ENCODE results near the gene FTO.

The FTO gene

GRCh38 chr16:54059319-54059718 lies 355.4 kb downstream of the FTO start:
- Mint-ChIP-seq H3K4me1 (no peaks in the 10 kb centered on the region), H3K4me3 (no peak overlapping the region), H3K36me3 (peaks cover 5% of the 10 kb centered on the region), H3K27me3 (no peaks in the 10 kb centered on the region), H3K9me3 (no peaks in the 10 kb centered on the region), H3K27ac (no peak overlapping the region)

- Mint-ChIP-seq H3K36me3 (peaks cover 4% of the 10 kb centered on the region), H3K4me1 (no peaks in the 10 kb centered on the region), H3K9me3 (no peaks in the 10 kb centered on the region), H3K27ac (no peak overlapping the region), H3K4me3 (no peak overlapping the region), H3K27me3 (no peaks in the 10 kb centered on the region)
Measured at GRCh38 chr16:54060599-54061421, 356.9 kb downstream of the FTO start.

- Mint-ChIP-seq H3K9me3 (no peaks in the 10 kb centered on the region), H3K36me3 (peaks cover 3% of the 10 kb centered on the region), H3K27me3 (no peaks in the 10 kb centered on the region), H3K4me1 (no peaks in the 10 kb centered on the region), H3K4me3 (no peak overlapping the region), H3K27ac (no peak overlapping the region)
Measured at GRCh38 chr16:54061454-54061853, 357.5 kb downstream of the FTO start.

DNA sequence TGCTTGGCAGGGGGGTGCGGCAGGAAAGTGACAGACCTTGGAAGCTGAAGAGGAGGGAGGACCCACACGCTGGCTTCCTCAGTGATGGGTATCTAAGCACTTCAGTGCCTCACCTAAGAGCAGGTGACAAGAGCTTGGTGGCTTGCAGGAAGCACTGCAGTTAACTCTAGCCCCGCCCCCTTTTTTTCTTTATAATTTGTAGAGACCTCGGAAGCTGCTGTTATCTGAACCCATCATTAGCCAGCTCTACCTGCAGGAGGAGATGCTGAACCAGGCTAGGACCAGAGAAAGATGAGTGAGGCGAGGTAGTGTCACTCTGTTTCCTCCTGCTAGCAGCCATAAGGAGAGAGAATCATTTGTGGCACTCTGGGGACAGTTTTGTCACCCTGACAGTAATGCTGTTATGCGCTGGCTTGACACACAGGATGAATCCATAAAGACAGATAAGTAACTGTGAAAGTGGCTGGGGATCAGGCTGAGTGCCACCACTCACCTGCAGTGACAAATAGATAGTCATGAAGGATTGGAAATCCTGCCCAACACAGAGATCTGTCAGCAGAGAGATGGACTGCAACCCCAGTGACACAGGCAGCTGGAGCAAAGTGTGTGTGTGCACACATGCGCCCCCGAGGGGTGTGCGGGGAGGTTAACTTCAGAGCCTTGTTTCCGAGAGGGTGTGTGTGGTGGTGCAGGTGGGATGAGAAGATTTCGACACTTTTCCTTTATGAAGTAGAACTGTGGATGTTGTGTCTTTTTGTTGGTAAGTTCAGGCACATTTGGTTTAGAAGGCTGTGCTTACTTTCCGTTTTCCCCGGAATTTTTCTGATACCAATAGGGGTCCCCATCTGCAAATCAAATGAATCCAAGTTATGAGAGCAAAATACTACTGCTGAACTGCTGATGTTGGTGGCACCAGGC lies 358.7 kb downstream of the FTO start:
- H3K27me3 Mint-ChIP-seq, result no peaks in the 10 kb centered on the region
- no peaks in the 10 kb centered on the region for H3K4me1 Mint-ChIP-seq
- no peaks in the 10 kb centered on the region for H3K9me3 Mint-ChIP-seq
- H3K4me3 Mint-ChIP-seq, result no peak overlapping the region
- H3K27ac Mint-ChIP-seq, result no peak overlapping the region
- peaks cover 1% of the 10 kb centered on the region for H3K36me3 Mint-ChIP-seq

DNA sequence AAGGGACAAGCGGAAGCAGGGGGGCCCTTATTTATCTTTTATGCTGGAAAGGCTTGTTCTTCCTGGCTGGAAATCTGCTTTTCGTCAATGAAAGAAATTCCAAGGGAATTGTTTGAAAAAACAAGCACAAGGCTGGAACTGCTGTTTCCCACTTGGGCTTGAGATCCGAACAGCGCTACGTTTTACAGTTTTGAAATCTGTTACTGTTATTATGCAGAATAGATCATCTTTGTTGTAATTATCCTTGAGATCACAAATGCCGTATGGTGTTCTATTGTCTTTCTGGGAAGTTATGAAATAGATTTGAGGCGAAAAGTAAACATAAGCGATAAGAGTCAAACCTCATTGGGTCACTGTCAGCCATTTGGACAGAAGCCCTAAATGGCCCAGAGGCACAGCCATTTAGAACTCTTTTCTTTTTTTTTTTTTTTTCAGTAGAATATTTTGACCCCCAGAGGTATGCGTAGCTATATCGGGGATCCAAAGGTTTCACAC lies 359.4 kb downstream of the FTO start:
- no peaks in the 10 kb centered on the region for H3K9me3 Mint-ChIP-seq
- H3K27ac Mint-ChIP-seq, result no peak overlapping the region
- H3K4me1 Mint-ChIP-seq, result no peaks in the 10 kb centered on the region
- H3K27me3 Mint-ChIP-seq, result no peaks in the 10 kb centered on the region
- H3K36me3 Mint-ChIP-seq, result peaks cover 5% of the 10 kb centered on the region
- no peak overlapping the region for H3K4me3 Mint-ChIP-seq

DNA sequence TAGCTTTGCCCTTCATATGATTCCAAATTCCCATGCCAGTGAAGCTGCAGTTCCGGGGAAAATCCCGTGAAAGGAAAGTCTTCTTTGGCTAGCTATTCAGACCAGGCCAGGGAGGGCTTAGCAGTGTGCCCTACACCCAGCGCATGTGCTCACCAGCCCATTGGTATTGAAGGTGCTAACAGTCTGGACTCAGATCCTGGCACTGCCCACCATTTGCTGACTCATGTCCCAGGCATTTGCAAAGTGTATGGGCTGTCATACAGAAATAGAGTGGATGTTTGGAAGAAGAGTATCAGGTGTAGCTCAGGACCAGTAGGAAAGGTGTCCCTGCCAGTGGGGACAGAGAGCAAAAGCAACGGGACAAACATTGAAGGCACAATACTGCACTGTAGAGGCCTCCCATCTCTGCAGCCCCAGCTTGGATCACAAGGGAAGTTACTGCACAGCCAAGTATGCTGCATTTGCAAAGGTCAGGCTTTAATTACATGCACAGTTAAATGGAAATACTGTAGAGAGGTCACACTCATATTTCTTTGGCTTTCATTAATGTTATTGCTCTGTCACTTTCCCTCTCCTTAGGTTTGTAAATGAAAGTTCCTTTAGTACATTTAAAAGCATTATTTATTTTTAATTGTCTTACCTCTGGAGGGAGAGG lies 362.6 kb downstream of the FTO start:
- Mint-ChIP-seq H3K27ac (no peak overlapping the region), H3K36me3 (peaks cover 11% of the 10 kb centered on the region), H3K4me3 (no peak overlapping the region), H3K4me1 (no peaks in the 10 kb centered on the region), H3K9me3 (no peaks in the 10 kb centered on the region), H3K27me3 (no peaks in the 10 kb centered on the region)

DNA sequence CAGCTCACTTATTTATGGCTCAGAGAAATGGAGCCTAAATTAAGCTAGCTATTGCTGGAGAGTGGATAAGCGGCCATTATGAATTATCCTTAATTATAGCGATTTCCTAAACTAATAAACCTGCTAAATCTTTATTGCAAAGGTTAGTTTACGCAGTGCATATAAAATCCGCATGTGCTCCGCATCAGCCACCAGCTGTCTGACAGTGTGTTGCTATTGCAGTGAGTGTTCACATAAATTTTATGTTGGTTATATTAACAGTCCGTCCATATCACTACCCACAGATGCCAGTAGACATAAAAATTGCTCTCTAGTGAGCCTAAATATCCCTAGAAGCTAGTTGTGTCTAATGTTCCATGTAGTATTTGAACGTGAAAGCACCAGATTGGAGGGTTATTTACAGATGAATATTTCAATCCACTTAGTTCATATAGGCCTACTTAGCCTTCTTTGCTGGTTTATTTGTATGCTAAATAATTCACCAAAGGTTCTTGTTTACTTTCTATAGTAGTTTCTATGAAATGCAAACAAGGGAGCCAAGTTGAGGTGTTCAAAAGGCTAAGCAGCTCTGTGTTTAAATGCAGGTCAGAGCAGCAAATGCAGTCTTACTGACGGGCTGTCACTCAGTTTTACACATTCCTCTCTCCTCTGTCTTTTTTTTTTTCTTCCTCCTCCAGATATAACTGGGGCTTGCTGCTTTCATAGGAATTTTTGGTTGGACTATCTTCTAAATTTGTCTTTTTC lies 363.5 kb downstream of the FTO start:
- Mint-ChIP-seq H3K36me3 (peaks cover 12% of the 10 kb centered on the region), H3K27ac (no peak overlapping the region), H3K4me1 (no peaks in the 10 kb centered on the region), H3K9me3 (no peaks in the 10 kb centered on the region), H3K4me3 (no peak overlapping the region), H3K27me3 (no peaks in the 10 kb centered on the region)

- no peaks in the 10 kb centered on the region for H3K27me3 Mint-ChIP-seq
- no peaks in the 10 kb centered on the region for H3K4me1 Mint-ChIP-seq
- no peak overlapping the region for H3K4me3 Mint-ChIP-seq
- peaks cover 12% of the 10 kb centered on the region for H3K36me3 Mint-ChIP-seq
- no peak overlapping the region for H3K27ac Mint-ChIP-seq
- no peaks in the 10 kb centered on the region for H3K9me3 Mint-ChIP-seq
Measured at GRCh38 chr16:54068212-54068611, 364.3 kb downstream of the FTO start.

GRCh38 chr16:54069601-54070239 lies 365.8 kb downstream of the FTO start:
- Mint-ChIP-seq H3K4me3 (no peak overlapping the region), H3K9me3 (no peaks in the 10 kb centered on the region), H3K27me3 (no peaks in the 10 kb centered on the region), H3K36me3 (peaks cover 14% of the 10 kb centered on the region), H3K27ac (no peak overlapping the region), H3K4me1 (no peaks in the 10 kb centered on the region)

- Mint-ChIP-seq H3K36me3 (peaks cover 14% of the 10 kb centered on the region), H3K9me3 (no peaks in the 10 kb centered on the region), H3K27ac (no peak overlapping the region), H3K4me3 (no peak overlapping the region), H3K4me1 (no peaks in the 10 kb centered on the region), H3K27me3 (no peaks in the 10 kb centered on the region)
Measured at GRCh38 chr16:54070789-54071343, 366.9 kb downstream of the FTO start.

DNA sequence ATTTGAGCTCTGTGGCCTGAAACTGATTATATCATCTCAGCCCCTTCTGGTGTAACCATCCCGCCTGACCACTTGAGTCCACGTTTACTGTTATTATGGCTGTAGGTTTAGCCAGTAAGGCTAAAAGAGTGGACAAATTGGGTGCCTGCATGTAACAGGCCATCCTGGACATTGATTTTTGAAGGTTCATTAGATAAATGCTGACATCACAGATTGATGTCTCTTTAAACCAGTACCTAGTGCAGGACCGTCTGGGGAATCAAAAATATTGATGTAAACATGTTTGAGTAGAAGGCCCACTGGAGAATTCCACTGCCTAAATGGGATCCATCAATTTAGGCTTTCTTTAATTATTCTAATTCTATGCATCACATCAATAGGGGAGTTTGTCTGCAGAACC lies 367.6 kb downstream of the FTO start:
- H3K27ac Mint-ChIP-seq, result no peak overlapping the region
- H3K36me3 Mint-ChIP-seq, result peaks cover 14% of the 10 kb centered on the region
- H3K4me1 Mint-ChIP-seq, result no peaks in the 10 kb centered on the region
- H3K4me3 Mint-ChIP-seq, result no peak overlapping the region
- H3K27me3 Mint-ChIP-seq, result no peaks in the 10 kb centered on the region
- H3K9me3 Mint-ChIP-seq, result no peaks in the 10 kb centered on the region

DNA sequence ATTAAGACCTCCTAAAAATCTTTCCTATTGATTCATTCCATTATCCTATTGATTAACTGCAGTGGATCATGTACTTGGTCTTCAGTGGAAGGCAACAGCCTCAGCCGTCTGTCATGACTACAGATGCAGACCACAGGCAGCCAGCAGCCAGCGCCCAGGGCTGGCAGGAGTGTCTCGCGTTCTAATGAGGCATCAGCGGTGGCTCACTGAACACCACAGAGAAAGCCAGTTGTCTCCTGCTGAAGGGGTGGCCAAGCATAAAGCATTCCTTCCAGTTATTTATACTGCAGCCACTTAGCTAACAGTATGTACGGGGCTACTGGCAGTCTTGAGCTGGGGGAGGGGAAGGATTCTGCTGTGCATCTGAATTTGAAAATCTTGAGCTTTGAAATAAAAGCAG lies 368.3 kb downstream of the FTO start:
- Mint-ChIP-seq H3K9me3 (no peaks in the 10 kb centered on the region), H3K4me3 (no peak overlapping the region), H3K36me3 (peaks cover 14% of the 10 kb centered on the region), H3K27ac (no peak overlapping the region), H3K27me3 (no peaks in the 10 kb centered on the region), H3K4me1 (no peaks in the 10 kb centered on the region)

DNA sequence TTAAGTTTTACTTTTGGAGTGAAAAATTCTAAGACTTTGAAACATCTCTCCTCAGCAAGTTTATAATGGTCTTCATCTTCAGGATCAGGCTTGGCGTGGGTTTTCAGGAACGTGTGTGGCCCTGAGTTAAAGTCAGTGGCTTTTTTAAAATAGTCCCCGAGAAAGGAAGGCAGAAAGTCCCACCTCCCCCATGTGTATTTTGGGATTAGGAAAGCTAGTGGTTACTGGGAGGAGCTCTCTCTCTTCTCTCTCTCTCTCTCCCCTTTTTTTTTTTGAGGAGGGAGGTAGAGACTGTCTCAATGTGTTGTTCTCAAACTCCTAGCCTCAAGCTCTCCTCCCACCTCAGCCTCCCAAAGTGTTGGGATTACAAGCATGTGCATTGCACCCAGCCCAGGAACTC lies 369.4 kb downstream of the FTO start:
- Mint-ChIP-seq H3K27me3 (no peaks in the 10 kb centered on the region), H3K4me1 (no peaks in the 10 kb centered on the region), H3K4me3 (no peak overlapping the region), H3K36me3 (peaks cover 11% of the 10 kb centered on the region), H3K9me3 (no peaks in the 10 kb centered on the region), H3K27ac (no peak overlapping the region)

DNA sequence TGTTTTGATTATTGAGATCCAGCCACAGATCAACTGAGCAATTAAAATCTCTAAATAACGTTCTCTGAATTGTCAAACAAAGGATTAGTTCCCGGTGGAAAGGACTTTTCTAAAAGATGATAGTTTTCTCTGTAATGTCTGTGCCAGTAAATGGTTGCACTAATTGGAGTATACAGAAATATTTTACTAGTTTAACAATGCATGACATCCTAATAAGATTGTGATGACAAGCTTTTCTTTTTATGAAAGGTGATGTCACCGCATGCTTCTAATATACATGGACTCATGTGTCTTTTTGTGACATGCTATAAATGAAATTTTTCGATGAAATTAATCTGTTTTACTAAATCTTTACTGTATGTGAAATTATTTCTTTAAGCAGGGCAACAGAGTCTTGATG lies 371.5 kb downstream of the FTO start:
- Mint-ChIP-seq H3K27ac (no peak overlapping the region), H3K27me3 (no peaks in the 10 kb centered on the region), H3K4me3 (no peak overlapping the region), H3K36me3 (peaks cover 12% of the 10 kb centered on the region), H3K4me1 (no peaks in the 10 kb centered on the region), H3K9me3 (no peaks in the 10 kb centered on the region)

Data from activated naive CD4-positive, alpha-beta T cell treated with anti-CD3 and anti-CD28 coated beads, Interleukin-2, amount 50 U/mL, for 24 hours (primary cell).